GM19452 (cell line): ENCODE measurements around the gene PTPN1.

Experiments
- ATAC-seq: cut with Tn5 transposase; IDR thresholded peaks from one replicate; pipeline ENCODE4 v1.9.1; 2021; ENCODE audit not compliant: unreplicated experiment

The PTPN1 gene

GRCh38 chr20:50628853-50629669 lies 118.9 kb downstream of the PTPN1 start:
- ATAC-seq = no peak

GRCh38 chr20:50629670-50630045 lies 119.5 kb downstream of the PTPN1 start:
- no peak for ATAC-seq

- ATAC-seq = no peak
Observed at GRCh38 chr20:50630578-50631263, 120.5 kb downstream of the PTPN1 start.

- ATAC-seq = no peak
Observed at GRCh38 chr20:50632236-50632635, 122.1 kb downstream of the PTPN1 start.

- no peak for ATAC-seq
Observed at GRCh38 chr20:50632701-50633100, 122.5 kb downstream of the PTPN1 start.

GRCh38 chr20:50633361-50633760 lies 123.2 kb downstream of the PTPN1 start:
- no peak for ATAC-seq

GRCh38 chr20:50634191-50634590 lies 124.0 kb downstream of the PTPN1 start:
- ATAC-seq = no peak
